IMR-90 (cell line): ENCODE data around the gene ACACB. TPM values are rescaled to one million over a fixed set of nuclear protein-coding genes. Genes with fewer than 3 reads are reported as not detected.

Experiments
- ATAC-seq: fragments of 200-7000 bp; cut with Tn5 transposase; 2 replicates; pipeline ENCODE4 v1.9.1; 2020; ENCODE audit warnings: low read depth, mild to moderate bottlenecking, moderate library complexity
- BruUV-seq: library from RNA; stranded (reverse); fragments of 400-500 nt; replicated peaks from 2 replicates; lab custom pipeline; 2021; lab: Mats Ljungman, UMichigan
- CTCF ChIA-PET: fragments of 300-600 bp; formaldehyde crosslinking; extraction: SDS; loops from one replicate; lab custom pipeline; 2021; ENCODE audit warnings: antibody characterized with exemption; lab: Yijun Ruan, JAX
- POLR2A ChIA-PET: fragments of 300-600 bp; sonication (Branson Sonifier 250); formaldehyde crosslinking; loops from one replicate; lab custom pipeline; 2022; ENCODE audit warnings: antibody characterized with exemption; ENCODE audit not compliant: unreplicated experiment; lab: Charles Lee
- DNase-seq: peaks from one replicate; pipeline ENCODE4 v3.0.0; 2013
- H2AFZ ChIP-seq: replicated peaks from 2 replicates; pipeline ENCODE3; 2013; ENCODE audit warnings: low read length, mild to moderate bottlenecking; ENCODE audit not compliant: poor library complexity
- H2AK5ac ChIP-seq: 2 replicates; pipeline ENCODE4 v1.6.1; 2013; ENCODE audit warnings: low read depth, low read length, inconsistent platforms
- H2AK9ac ChIP-seq: replicated peaks from 2 replicates; pipeline ENCODE3; 2013; ENCODE audit warnings: mild to moderate bottlenecking, low read depth, low read length, moderate library complexity; ENCODE audit not compliant: poor library complexity
- H2BK120ac ChIP-seq: 2 replicates; pipeline ENCODE4 v1.6.1; 2013; ENCODE audit warnings: low read depth, low read length, inconsistent platforms
- H2BK15ac ChIP-seq: 3 replicates; pipeline ENCODE4 v1.6.1; 2013; ENCODE audit warnings: low read depth, low read length, inconsistent platforms
- H2BK20ac ChIP-seq: 2 replicates; pipeline ENCODE4 v1.6.1; 2013; ENCODE audit warnings: low read depth, mild to moderate bottlenecking, inconsistent platforms, low read length, moderate library complexity
- H2BK5ac ChIP-seq: 2 replicates; pipeline ENCODE4 v1.6.1; 2013; ENCODE audit warnings: mild to moderate bottlenecking, low read depth, low read length, inconsistent platforms; ENCODE audit not compliant: poor library complexity, severe bottlenecking
- H3K14ac ChIP-seq: replicated peaks from 2 replicates; pipeline ENCODE4 v1.6.1; 2013; ENCODE audit warnings: low read depth, low read length, inconsistent platforms
- H3K18ac ChIP-seq: 2 replicates; pipeline ENCODE4 v1.6.1; 2013; ENCODE audit warnings: low read depth, low read length, control low read depth
- H3K23ac ChIP-seq: 2 replicates; pipeline ENCODE4 v1.6.1; 2013; ENCODE audit warnings: low read depth, low read length, inconsistent platforms
- H3K27ac ChIP-seq: 2 replicates; pipeline ENCODE4 v1.5.1; 2013; ENCODE audit warnings: mild to moderate bottlenecking, control low read depth, low read length; ENCODE audit not compliant: insufficient read depth
- H3K27me3 ChIP-seq: 2 replicates; pipeline ENCODE4 v1.6.1; 2013; ENCODE audit warnings: low read length; ENCODE audit not compliant: control insufficient read depth, insufficient read depth
- H3K36me3 ChIP-seq: 2 replicates; pipeline ENCODE4 v1.6.1; 2013; ENCODE audit warnings: low read length, mixed read lengths; ENCODE audit not compliant: control insufficient read depth, insufficient read depth
- H3K4ac ChIP-seq: 2 replicates; pipeline ENCODE4 v1.6.1; 2013; ENCODE audit warnings: low read depth, low read length, inconsistent platforms
- H3K4me1 ChIP-seq: 2 replicates; pipeline ENCODE4 v1.6.1; 2013; ENCODE audit warnings: low read length, mixed read lengths; ENCODE audit not compliant: control insufficient read depth, insufficient read depth
- H3K4me2 ChIP-seq: 2 replicates; pipeline ENCODE4 v1.6.1; 2013; ENCODE audit warnings: low read depth, mild to moderate bottlenecking, control low read depth, low read length, moderate library complexity
- H3K4me3 ChIP-seq: 2 replicates; pipeline ENCODE4 v1.5.1; 2013; ENCODE audit warnings: low read depth, mild to moderate bottlenecking, control low read depth, low read length, moderate library complexity; ENCODE audit not compliant: insufficient read depth
- H3K56ac ChIP-seq: 2 replicates; pipeline ENCODE4 v1.6.1; 2013; ENCODE audit warnings: low read length, inconsistent platforms; ENCODE audit not compliant: insufficient read depth; ENCODE audit errors: extremely low read depth
- H3K79me1 ChIP-seq, 2 experiments: 2 replicates each; pipeline ENCODE4 v1.6.1; 2013; ENCODE audit warnings: low read length in 2 of 2, inconsistent platforms in 1 of 2, low read depth in 1 of 2
- H3K9ac ChIP-seq: 2 replicates; pipeline ENCODE4 v1.6.1; 2013; ENCODE audit warnings: low read depth, low read length, control low read depth
- H3K9me1 ChIP-seq: 2 replicates; pipeline ENCODE4 v1.6.1; 2013; ENCODE audit warnings: low read length, inconsistent platforms; ENCODE audit not compliant: insufficient read depth
- H3K9me3 ChIP-seq: 2 replicates; pipeline ENCODE4 v1.6.1; 2013; ENCODE audit warnings: low read length; ENCODE audit not compliant: control insufficient read depth, insufficient read depth
- H4K20me1 ChIP-seq: 2 replicates; pipeline ENCODE4 v1.6.1; 2013; ENCODE audit warnings: low read length, inconsistent platforms; ENCODE audit not compliant: insufficient read depth
- H4K5ac ChIP-seq: 2 replicates; pipeline ENCODE4 v1.6.1; 2013; ENCODE audit warnings: mild to moderate bottlenecking, low read depth, low read length, control low read depth
- H4K8ac ChIP-seq, 2 experiments: 2 replicates each; pipeline ENCODE4 v1.6.1; 2013; ENCODE audit warnings: low read depth in 2 of 2, low read length in 2 of 2, control low read depth in 1 of 2, inconsistent platforms in 1 of 2
- H4K91ac ChIP-seq: 2 replicates; pipeline ENCODE4 v1.6.1; 2013; ENCODE audit warnings: low read depth, low read length, inconsistent platforms; ENCODE audit not compliant: insufficient read depth
- POLR2A ChIP-seq: IDR thresholded peaks from 2 replicates; pipeline ENCODE4 v1.6.1; 2012; ENCODE audit warnings: mild to moderate bottlenecking, low read depth, low read length
- USF2 ChIP-seq: fragments of 150-350 bp; IDR thresholded peaks from 2 replicates; pipeline ENCODE4 v1.6.1; 2017; ENCODE audit warnings: mild to moderate bottlenecking, antibody characterized with exemption, low read length, low read depth
- WGBS, 2 experiments: methylation state at CpG; one replicate each; pipeline versions ENCODE4 v1.1.5 to v1.1.7; 2013; ENCODE audit warnings: missing lambda C conversion rate in 2 of 2; ENCODE audit not compliant: insufficient read length in 1 of 2; ENCODE audit errors: extremely low coverage in 2 of 2; 5-methylcytosine and 5-hydroxymethylcytosine counted together
- dilution Hi-C: fragments of 300-500 bp; cut with HindIII; formaldehyde crosslinking; loops from one replicate; pipeline ENCODE4 v1.14.3; 2018; ENCODE audit warnings: low sequenced_read_pairs; ENCODE audit not compliant: unreplicated experiment
- in situ Hi-C: fragments of 300-500 bp; cut with MboI; formaldehyde crosslinking; loops from 3 replicates; pipeline ENCODE4 v1.14.3; 2019; ENCODE audit warnings: low sequenced_read_pairs, inconsistent platforms, mixed read lengths
- intact Hi-C: fragments of 100-400 bp; cut with micrococcal nuclease; formaldehyde crosslinking; loops from 2 replicates; pipeline ENCODE4 v1.10.0; 2022
- polyA plus RNA-seq, 3 experiments: library from polyadenylated mRNA; depleted of rRNA; stranded (reverse); fragments of >200 nt; gene quantifications; 2 replicates each; pipeline ENCODE4 v1.2.3, GENCODE V29; 2012; ENCODE audit warnings: low replicate concordance in 1 of 3
- total RNA-seq: library from RNA; depleted of rRNA; stranded (reverse); fragments of >200 nt; gene quantifications from 2 replicates; pipeline ENCODE4 v1.2.3, GENCODE V29; 2012

The ACACB gene
- total and polyA plus RNA-seq, 2 of the 4 experiments (the other 2 are of a cell fraction), result 2.0 to 2.1 TPM

- Histone ChIP-seq H2BK15ac (no peak overlapping the region), H2AK9ac (no peak overlapping the region), H2BK5ac (no peak overlapping the region), H3K27ac (no peak overlapping the region), H3K27me3 (peaks cover 11% of the 10 kb centered on the region; the same call in 1 of the 2 replicates), H2BK120ac (no peak overlapping the region), H3K4me3 (no peak overlapping the region), H3K23ac (no peak overlapping the region), H2AK5ac (no peak overlapping the region), H3K4me1 (no peaks in the 10 kb centered on the region), H4K8ac (no peak overlapping the region), H3K9me1 (no peaks in the 10 kb centered on the region), H3K9me3 (no peaks in the 10 kb centered on the region), H3K14ac (no peak overlapping the region), H4K5ac (no peak overlapping the region), H2BK20ac (no peak overlapping the region), H2AFZ (peak overlapping the region; percentile 82), H3K9ac (no peak overlapping the region), H3K36me3 (no peaks in the 10 kb centered on the region), H3K56ac (no peak overlapping the region), H4K91ac (no peak overlapping the region), H3K18ac (no peak overlapping the region), H4K20me1 (no peaks in the 10 kb centered on the region), H3K79me1 (no peaks in the 10 kb centered on the region), H3K4me2 (peak overlapping the region; percentile 26; the same call in 1 of the 2 replicates), H3K4ac (no peak overlapping the region)
- dilution Hi-C loops (no loop called here), in situ Hi-C loops (no loop called here), intact Hi-C loops (no loop called here)
- DNase-seq (no peak), ATAC-seq (peak; percentile 68)
- no TSS peak for BruUV-seq
- POLR2A ChIA-PET, result no interaction called here
- CTCF ChIA-PET, result no interaction called here
- no peak for TF ChIP-seq POLR2A
- peak; percentile 40 for TF ChIP-seq USF2
- 22% methylated on average over 14 of the region's 31 CpGs; no CpG with 5 or more reads in 1 of the 2 experiments for WGBS, 2 experiments
Measured at GRCh38 chr12:109291521-109292341, 175.3 kb downstream of the ACACB start.
